Measurements from ENCODE around the gene CEP63. TPM values are rescaled to one million over a fixed set of nuclear protein-coding genes. Genes with fewer than 3 reads are reported as not detected.
A peak's percentile ranks its signal among the peaks of the same experiment; 100 is the strongest.

The CEP63 gene
- total and polyA plus RNA-seq, 2 of the 8 experiments (the other 6 are each of a cell fraction or from before 2014, with no cell fraction given): 5.3 to 18.2 TPM

DNA sequence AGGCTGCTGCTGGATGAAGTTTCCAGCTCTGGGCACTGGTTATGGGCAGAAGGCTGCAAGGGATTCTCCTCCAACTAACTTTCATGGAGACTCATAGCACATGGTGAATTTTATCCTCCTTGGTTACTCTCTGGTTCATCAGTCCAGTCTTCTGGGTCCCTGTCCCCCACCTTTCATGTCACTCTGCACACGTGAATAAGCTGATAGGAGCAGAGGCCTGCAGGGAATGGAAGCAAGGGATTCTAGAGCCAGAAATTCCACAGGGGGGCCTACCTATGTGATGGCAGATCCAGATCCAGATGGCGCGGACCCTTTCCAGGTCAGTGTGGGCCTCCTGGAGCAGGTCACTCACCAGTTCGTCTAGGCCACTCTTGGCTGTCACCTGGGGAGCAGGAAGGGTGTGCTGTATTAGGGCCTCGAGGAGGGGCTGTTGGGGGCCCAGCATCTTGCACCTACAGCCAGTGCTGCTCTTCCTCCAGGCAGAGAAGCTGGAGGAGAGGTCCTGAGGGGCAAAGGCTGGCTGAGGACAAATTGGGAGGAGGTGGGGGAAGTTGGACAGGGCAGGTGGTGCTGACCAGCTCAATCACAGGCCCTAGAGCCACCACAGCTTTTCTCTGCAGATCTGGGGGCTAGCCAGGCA, 134.7 kb downstream of the CEP63 start:
- Histone ChIP-seq H2BK120ac (replicated peaks; ENCODE audit: low read depth, low read length) (no peak overlapping the region), H3K4me1 (replicated peaks in 1 of 4; ENCODE audit: control insufficient read depth in 3 of 4, insufficient read depth in 4 of 4, low read length in 3 of 4) (peaks cover 0 to 3% (median 0%) of the 10 kb centered on the region in 4 experiments; a peak in 1 of 7 replicates), H3K9me3 (ENCODE audit: insufficient read depth in 2 of 2, low read depth in 1 of 2, low read length in 1 of 2) (no peaks in the 10 kb centered on the region), H3K27me3 (replicated peaks in 1 of 4; ENCODE audit: control insufficient read depth in 3 of 4, extremely low read depth in 1 of 4, insufficient read depth in 3 of 4, low read length in 3 of 4) (no peaks in the 10 kb centered on the region), H3K18ac (ENCODE audit: extremely low read depth, low read length) (no peak overlapping the region), H4K8ac (ENCODE audit: extremely low read depth, insufficient read depth, low read length) (peak overlapping the region; percentile 53; the same call in 1 of the 2 replicates), H3K56ac (replicated peaks; ENCODE audit: insufficient read length, low read depth, low read length) (no peak overlapping the region), H3K23ac (ENCODE audit: insufficient read length) (no peak overlapping the region), H3K4ac (replicated peaks; ENCODE audit: insufficient read length, low read depth, low read length) (no peak overlapping the region), H2BK20ac (ENCODE audit: low read length) (no peak overlapping the region), H3K4me2 (ENCODE audit: insufficient read depth in 1 of 2, low read depth in 2 of 2, low read length in 2 of 2) (no peak overlapping the region), H3K23me2 (ENCODE audit: low read depth, low read length) (no peaks in the 10 kb centered on the region), H4K20me1 (replicated peaks in 1 of 2; ENCODE audit: control insufficient read depth in 1 of 2, insufficient read depth in 2 of 2, low read length in 2 of 2) (no peaks in the 10 kb centered on the region), H3K79me2 (ENCODE audit: control insufficient read depth in 1 of 2, insufficient read depth in 2 of 2, low read length in 2 of 2) (no peaks in the 10 kb centered on the region), H2BK15ac (ENCODE audit: low read length) (no peak overlapping the region), H3K14ac (ENCODE audit: insufficient read length) (no peak overlapping the region), H2BK5ac (ENCODE audit: low read depth, low read length) (no peak overlapping the region), H3K27ac (ENCODE audit: low read depth, low read length) (no peak overlapping the region), H3K36me3 (ENCODE audit: control insufficient read depth in 2 of 4, insufficient read depth in 4 of 4, low read length in 3 of 4) (no peaks in the 10 kb centered on the region), H2AFZ (ENCODE audit: low read length) (no peak overlapping the region), H3K9ac (replicated peaks in 1 of 4; ENCODE audit: extremely low read depth in 1 of 4, low read depth in 3 of 4, low read length in 3 of 4) (no peak overlapping the region), H4K91ac (replicated peaks; ENCODE audit: insufficient read length, low read length) (no peak overlapping the region), H3K4me3 (ENCODE audit: extremely low read depth in 1 of 4, insufficient read depth in 2 of 4, low read depth in 3 of 4, low read length in 4 of 4) (no peak overlapping the region), H2AK5ac (ENCODE audit: low read depth, low read length) (no peak overlapping the region), H3K79me1 (ENCODE audit: low read depth, low read length) (no peaks in the 10 kb centered on the region), H4K5ac (ENCODE audit: insufficient read length, low read depth, low read length) (no peak overlapping the region), H2BK12ac (ENCODE audit: low read depth, low read length) (no peak overlapping the region)
- WGBS, 2 experiments (ENCODE audit: extremely low coverage in 1 of 2, insufficient coverage in 1 of 2, insufficient read length in 1 of 2, insufficient replicate concordance in 2 of 2, low coverage in 1 of 2, low lambda C conversion rate in 2 of 2, missing lambda C conversion rate in 1 of 2): 83% methylated on average over 5 of the region's 5 CpGs; no CpG with 5 or more reads in 1 of the 2 experiments
- POLR2A ChIA-PET (ENCODE audit: partially characterized antibody): no interaction called here
- CTCF ChIA-PET (ENCODE audit: partially characterized antibody): interaction anchor here (0.7 to 4.3 kb wide), 7 partner anchors 8 to 135 kb away, joined by 3 to 25 read pairs (median 5); no protein-coding TSS in a partner anchor
- FAIRE-seq: no peak
- no peak for TF ChIP-seq RFX5 (IDR thresholded peaks at IDR 0.05; ENCODE audit: borderline replicate concordance, low read depth, low read length)
- TF ChIP-seq CTBP2 (IDR thresholded peaks at IDR 0.05; ENCODE audit: borderline replicate concordance, insufficient read depth, insufficient read length, low read length): no peak
- TF ChIP-seq SAP30 (IDR thresholded peaks at IDR 0.05; ENCODE audit: insufficient read depth, insufficient replicate concordance, low read length): no peak
- TF ChIP-seq FOSL1 (IDR thresholded peaks at IDR 0.05; ENCODE audit: insufficient read depth, low read depth, low read length): no peak
- DNase-seq (ENCODE audit: low read depth in 1 of 2, low spot score in 2 of 2): peak in 1 of 2 experiments; percentile 17

Measured in H1 (cell line).